22Rv1 (cell line): Measurements from ENCODE around the gene GABBR2.

Experiments
- CTCF ChIP-seq: fragments of 450-650 bp; IDR thresholded peaks from 2 replicates; pipeline ENCODE4 v1.5.1; 2017; ENCODE audit warnings: mild to moderate bottlenecking
- ZFX ChIP-seq: fragments of 450-650 bp; IDR thresholded peaks from 2 replicates; pipeline ENCODE4 v1.6.1; 2017; ENCODE audit warnings: antibody characterized with exemption, borderline replicate concordance

GRCh38 chr9:98363644-98364043 lies 345.1 kb downstream of the GABBR2 start:
- TF ChIP-seq CTCF (no peak), ZFX (no peak)
